HEK293 (cell line): ENCODE results near the gene TTLL3.
A peak's percentile ranks its signal among the peaks of the same experiment; 100 is the strongest.

Experiments
- CTCF ChIA-PET: fragments of 350-600 bp; formaldehyde crosslinking; extraction: SDS; loops from one replicate; lab custom pipeline; 2021; ENCODE audit warnings: antibody characterized with exemption; lab: Yijun Ruan, JAX
- POLR2A ChIA-PET: fragments of 300-600 bp; formaldehyde crosslinking; extraction: SDS; loops from one replicate; lab custom pipeline; 2020; ENCODE audit warnings: antibody characterized with exemption, inconsistent platforms; lab: Yijun Ruan, JAX
- H3K27ac ChIP-seq: fragments of 200-500 bp; sonication (Bioruptor generic); 2 replicates; pipeline ENCODE4 v1.5.1; 2014; ENCODE audit warnings: low read depth, low read length, control low read depth, inconsistent platforms; ENCODE audit errors: extremely low read depth
- H3K36me3 ChIP-seq, 2 experiments: fragments of 200-500 bp in 1 of 2; sonication (Bioruptor generic) in 1 of 2; 1 replicate in 1 of 2; 2 replicates in 1 of 2; pipeline ENCODE4 v1.5.1; 2014 to 2017; ENCODE audit warnings: inconsistent platforms in 2 of 2, low read length in 2 of 2; ENCODE audit not compliant: control insufficient read depth in 2 of 2, insufficient read depth in 1 of 2
- H3K4me1 ChIP-seq: fragments of 200-500 bp; sonication (Bioruptor generic); 2 replicates; pipeline ENCODE4 v1.5.1; 2014; ENCODE audit warnings: mild to moderate bottlenecking, low read length, inconsistent platforms; ENCODE audit not compliant: control insufficient read depth, insufficient read depth
- H3K4me3 ChIP-seq: 2 replicates; pipeline ENCODE4 v1.5.1; 2011; ENCODE audit warnings: low read depth, mild to moderate bottlenecking, control low read depth, low read length, moderate library complexity
- H3K9me3 ChIP-seq: fragments of 200-500 bp; sonication (Bioruptor generic); 2 replicates; pipeline ENCODE4 v1.5.1; 2014; ENCODE audit warnings: low read depth, low read length, inconsistent platforms; ENCODE audit not compliant: control insufficient read depth, insufficient read depth
- AEBP2 ChIP-seq: fragments of 450-650 bp; formaldehyde crosslinking; IDR thresholded peaks from 2 replicates; pipeline ENCODE4 v1.5.1; 2016; ENCODE audit warnings: missing biosample characterization, missing genetic modification characterization, borderline replicate concordance
- ATF2 ChIP-seq: fragments of 450-650 bp; formaldehyde crosslinking; IDR thresholded peaks from 2 replicates; pipeline ENCODE4 v1.5.1; 2016; ENCODE audit warnings: missing biosample characterization, missing genetic modification characterization, low read depth
- PRDM1 ChIP-seq: fragments of 450-650 bp; formaldehyde crosslinking; IDR thresholded peaks from 2 replicates; pipeline ENCODE4; 2016; ENCODE audit warnings: missing biosample characterization, missing genetic modification characterization
- PRDM4 ChIP-seq: fragments of 450-650 bp; formaldehyde crosslinking; IDR thresholded peaks from 2 replicates; pipeline ENCODE4 v1.5.1; 2017; ENCODE audit warnings: missing biosample characterization, missing genetic modification characterization
- SALL2 ChIP-seq: fragments of 450-650 bp; formaldehyde crosslinking; IDR thresholded peaks from 2 replicates; pipeline ENCODE4 v1.5.0; 2017; ENCODE audit warnings: missing biosample characterization, mild to moderate bottlenecking, missing genetic modification characterization, borderline replicate concordance
- SCRT1 ChIP-seq: fragments of 450-650 bp; formaldehyde crosslinking; IDR thresholded peaks from 2 replicates; pipeline ENCODE4 v1.5.1; 2016; ENCODE audit warnings: missing biosample characterization, missing genetic modification characterization, borderline replicate concordance
- SETDB1 ChIP-seq: IDR thresholded peaks from one replicate; pipeline ENCODE4 v1.6.1; 2017; ENCODE audit warnings: mild to moderate bottlenecking, low read length, moderate library complexity, mixed read lengths; ENCODE audit not compliant: insufficient read length
- SP3 ChIP-seq: fragments of 450-650 bp; formaldehyde crosslinking; IDR thresholded peaks from 2 replicates; pipeline ENCODE4 v1.5.1; 2016; ENCODE audit warnings: missing biosample characterization, missing genetic modification characterization
- SP7 ChIP-seq: fragments of 450-650 bp; formaldehyde crosslinking; IDR thresholded peaks from 2 replicates; pipeline ENCODE4 v1.5.1; 2016; ENCODE audit warnings: missing biosample characterization, missing genetic modification characterization
- ZBTB11 ChIP-seq: fragments of 450-650 bp; formaldehyde crosslinking; conservative IDR thresholded peaks from 2 replicates; pipeline ENCODE4 v1.5.1; 2016; ENCODE audit warnings: low read depth, missing biosample characterization, missing genetic modification characterization
- ZBTB17 ChIP-seq: fragments of 450-650 bp; formaldehyde crosslinking; IDR thresholded peaks from 2 replicates; pipeline ENCODE4 v1.5.1; 2016; ENCODE audit warnings: missing biosample characterization, missing genetic modification characterization
- ZFP69B ChIP-seq: fragments of 450-650 bp; formaldehyde crosslinking; IDR thresholded peaks from 2 replicates; pipeline ENCODE4 v1.5.1; 2016; ENCODE audit warnings: missing biosample characterization, missing genetic modification characterization
- ZNF121 ChIP-seq: fragments of 450-650 bp; formaldehyde crosslinking; IDR thresholded peaks from 2 replicates; pipeline ENCODE4 v1.5.1; 2016; ENCODE audit warnings: missing biosample characterization, missing genetic modification characterization
- ZNF202 ChIP-seq: fragments of 450-650 bp; formaldehyde crosslinking; IDR thresholded peaks from 2 replicates; pipeline ENCODE4 v1.5.1; 2016; ENCODE audit warnings: missing biosample characterization, missing genetic modification characterization, borderline replicate concordance
- ZNF211 ChIP-seq: fragments of 450-650 bp; formaldehyde crosslinking; IDR thresholded peaks from 2 replicates; pipeline ENCODE4 v1.5.1; 2016; ENCODE audit warnings: low read depth, missing biosample characterization, missing genetic modification characterization
- ZNF394 ChIP-seq: fragments of 450-650 bp; formaldehyde crosslinking; IDR thresholded peaks from 2 replicates; pipeline ENCODE4 v1.5.1; 2016; ENCODE audit warnings: missing biosample characterization, missing genetic modification characterization, mild to moderate bottlenecking, moderate library complexity, borderline replicate concordance
- ZNF513 ChIP-seq: fragments of 450-650 bp; IDR thresholded peaks from 2 replicates; pipeline ENCODE4 v1.5.1; 2018; ENCODE audit warnings: missing biosample characterization, missing genetic modification characterization
- ZNF518A ChIP-seq: fragments of 450-650 bp; formaldehyde crosslinking; conservative IDR thresholded peaks from 2 replicates; pipeline ENCODE4 v1.5.1; 2016; ENCODE audit warnings: low read depth, missing biosample characterization, missing genetic modification characterization
- ZNF558 ChIP-seq: fragments of 450-650 bp; formaldehyde crosslinking; IDR thresholded peaks from 2 replicates; pipeline ENCODE4 v1.5.1; 2016; ENCODE audit warnings: missing biosample characterization, missing genetic modification characterization
- ZXDB ChIP-seq: fragments of 450-650 bp; formaldehyde crosslinking; IDR thresholded peaks from 2 replicates; pipeline ENCODE4 v1.5.1; 2016; ENCODE audit warnings: missing biosample characterization, missing genetic modification characterization

Gene TTLL3

GRCh38 chr3:9792405-9793160 is 17.5 kb upstream of the TTLL3 start, which contains the start of the genes ARPC4 and TADA3:
ARPC4 (plus strand) TSS chr3:9793082; CDS start chr3:9793122, 40 bp downstream.
TADA3 (minus strand) TSS chr3:9792473; CDS start chr3:9791466, 1,007 bp downstream.
- H3K36me3 ChIP-seq = peaks cover 11 to 56% of the 10 kb centered on the region in 2 experiments; a peak in 2 of 3 replicates
- TF ChIP-seq AEBP2 (tag by site-specific recombination) (no peak), ZBTB11 (tag by site-specific recombination) (peak; percentile 70), ZNF202 (no peak), ZXDB (tag by site-specific recombination) (peak; percentile 91; the same call in 1 of the 2 replicates), ATF2 (no peak), ZNF121 (tag by site-specific recombination) (no peak), ZBTB17 (tag by site-specific recombination) (peak; percentile 64), PRDM4 (tag by site-specific recombination) (peak; percentile 34; the same call in 1 of the 2 replicates), ZNF518A (tag by site-specific recombination) (peak; percentile 84), SP7 (tag by site-specific recombination) (peak; percentile 80), SALL2 (tag by site-specific recombination) (no peak), SETDB1 (no peak), ZNF558 (0 out of 2 replicates have a peak, but pooled peaks have one; percentile 28), SP3 (tag by site-specific recombination) (peak; percentile 96), ZNF513 (tag by site-specific recombination) (no peak), SCRT1 (tag by site-specific recombination) (no peak), PRDM1 (no peak), ZFP69B (0 out of 2 replicates have a peak, but pooled peaks have one; percentile 13), ZNF394 (tag by site-specific recombination) (peak; percentile 68; the same call in 1 of the 2 replicates), ZNF211 (tag by site-specific recombination) (no peak)

More at GRCh38 chr3:9792405-9793160, 17.5 kb upstream of the TTLL3 start, which contains the start of the genes ARPC4 and TADA3:
- POLR2A ChIA-PET = interaction anchor here (0.7 to 2.0 kb wide), 18 partner anchors 9 to 471 kb away, joined by 3 to 18 read pairs (median 6); partner anchors contain the start of genes BRPF1, CAMK1, CRELD1 and OGG1
- Histone ChIP-seq H3K27ac (peak within 1 kb of the TSS; percentile 97), H3K4me3 (peak within 1 kb of the TSS; percentile 83), H3K4me1 (no peaks in the 10 kb centered on the region), H3K9me3 (no peaks in the 10 kb centered on the region)
- CTCF ChIA-PET = interaction anchor here (0.6 to 1.3 kb wide), 3 partner anchors 12 to 154 kb away, joined by 3 to 5 read pairs (median 3); no protein-coding TSS in a partner anchor
